HS-27A (cell line): ENCODE data around the gene FOXB1.

Source experiments
- DNase-seq: peaks from one replicate; pipeline ENCODE4 v3.0.0-alpha.2; 2012; ENCODE audit warnings: low read depth, missing footprints

The FOXB1 gene

DNA sequence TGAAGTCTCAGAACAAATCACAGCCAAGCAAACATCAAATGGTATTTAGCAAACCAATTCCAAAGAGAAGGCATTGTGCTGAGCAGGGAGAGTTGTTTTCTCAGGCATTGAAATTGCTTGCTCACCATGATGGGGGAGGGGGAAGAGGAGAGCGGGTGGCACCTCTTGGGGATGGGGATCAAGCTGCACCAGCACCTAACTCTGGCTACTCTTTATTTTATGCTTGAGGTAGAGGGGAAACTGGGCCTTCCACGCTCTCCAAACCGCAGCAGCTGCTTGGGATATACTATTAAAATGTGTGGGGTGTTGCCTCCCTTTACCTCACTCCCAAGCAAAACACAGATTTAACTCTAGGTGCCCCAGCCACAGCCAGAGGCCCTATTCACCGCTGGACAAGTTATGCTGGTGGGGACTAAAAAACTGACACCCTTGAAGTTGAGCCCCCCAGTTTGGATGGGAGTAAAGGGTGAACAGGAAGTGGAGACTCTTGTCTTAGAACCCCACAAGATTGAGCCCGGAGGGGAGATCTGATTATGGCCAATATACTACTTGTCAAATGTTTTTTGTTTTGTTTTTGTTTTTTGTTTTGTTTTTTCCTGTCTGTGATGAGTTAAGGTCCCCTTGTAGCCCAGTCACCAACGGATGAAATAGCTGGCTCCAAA, 5.0 kb upstream of the FOXB1 start:
- no peak for DNase-seq

DNA sequence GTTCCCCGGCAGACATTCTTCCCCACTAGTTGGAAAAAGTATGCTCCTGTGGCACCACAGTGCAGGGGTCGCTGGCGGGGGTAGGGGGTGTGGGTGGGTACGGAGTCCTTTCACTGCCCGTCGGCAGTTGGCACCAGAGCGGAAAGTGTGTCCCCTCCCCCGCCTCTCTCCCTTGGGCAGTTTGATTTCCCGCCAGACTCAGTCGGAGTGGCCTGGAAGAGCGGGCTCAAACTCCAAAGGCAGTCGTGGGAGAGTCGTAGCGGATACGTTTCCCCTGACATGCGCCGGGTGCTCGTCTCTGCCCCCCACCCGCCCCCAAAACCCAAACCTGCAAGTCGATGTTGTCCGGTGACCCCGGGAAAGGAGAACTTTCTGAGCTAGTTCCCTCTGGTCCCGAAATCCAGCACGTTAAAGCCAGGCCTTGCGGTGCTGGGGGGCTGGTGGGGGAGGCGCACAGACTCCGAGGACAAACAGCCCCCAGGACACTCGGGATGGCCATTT, 4.4 kb upstream of the FOXB1 start:
- no peak for DNase-seq

DNA sequence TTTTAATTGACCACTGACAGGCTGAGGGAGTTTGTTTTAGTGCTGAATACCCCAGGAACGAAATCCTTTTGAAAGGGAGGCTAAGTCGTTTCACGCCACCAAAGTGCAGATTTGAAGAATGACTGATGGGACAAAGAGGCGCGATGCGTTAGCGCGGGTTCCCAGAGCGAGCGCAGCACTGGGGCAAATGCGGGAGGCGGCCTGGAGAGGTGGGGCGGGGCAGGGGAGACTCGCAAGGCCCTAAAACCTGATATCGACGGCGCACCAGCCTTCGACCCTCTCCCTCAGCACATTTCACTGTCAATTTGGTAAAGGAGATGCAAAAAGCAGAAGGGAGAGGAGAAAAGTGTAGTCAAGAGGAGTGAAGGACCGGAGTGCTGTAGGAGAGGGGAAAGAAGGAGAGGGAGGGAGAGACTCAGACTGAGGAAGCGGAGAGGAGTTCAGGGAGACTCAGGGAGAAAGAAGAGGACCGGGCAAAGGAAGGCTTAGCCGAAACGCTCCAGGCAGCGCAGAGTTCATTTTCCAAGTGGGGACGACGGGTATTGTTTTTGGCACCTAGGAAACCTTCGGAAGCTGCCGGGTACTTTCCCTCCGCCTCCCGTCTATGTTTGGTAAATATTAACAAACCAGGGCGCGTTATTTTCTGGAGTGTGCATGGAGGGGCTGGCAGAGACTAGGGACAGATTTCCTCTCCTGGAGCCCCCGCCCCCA, 3.8 kb upstream of the FOXB1 start:
- DNase-seq: no peak

DNA sequence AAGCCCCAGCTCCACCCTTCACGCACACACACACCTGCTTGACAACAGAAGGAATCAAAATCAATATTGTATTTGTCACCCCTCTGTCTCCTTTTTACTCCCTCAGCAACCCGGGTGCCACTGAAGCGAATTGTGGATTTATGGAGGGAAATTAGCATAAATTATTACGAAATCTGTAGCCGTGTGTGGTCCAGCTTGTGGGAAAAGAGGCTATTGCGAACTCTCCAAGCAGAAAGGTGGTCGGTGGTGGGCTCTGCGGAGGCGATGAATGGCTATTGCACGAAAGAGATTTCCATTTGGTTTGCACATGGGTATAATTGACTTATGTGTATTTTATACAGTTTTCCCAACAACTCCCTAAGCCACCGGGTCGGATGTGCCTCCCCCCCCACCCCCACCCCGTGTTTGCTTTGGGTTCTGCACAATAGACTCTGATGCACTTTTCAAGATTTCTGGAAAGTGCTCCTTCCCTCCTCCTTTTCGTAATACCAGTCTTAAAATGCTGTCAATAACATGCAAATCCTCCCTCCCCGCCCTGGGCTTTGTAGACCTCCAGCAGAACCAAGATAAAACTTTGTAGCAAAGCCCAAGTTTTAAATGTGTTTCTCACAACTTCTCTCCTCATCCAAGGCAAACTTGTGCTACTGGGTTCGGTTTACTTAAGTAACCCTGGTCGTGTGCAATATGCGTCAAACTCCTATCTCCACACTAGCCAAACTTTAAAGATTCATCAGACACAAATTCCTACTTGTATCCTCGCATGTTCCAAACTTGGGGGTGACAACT, 3.1 kb upstream of the FOXB1 start:
- no peak for DNase-seq

DNA sequence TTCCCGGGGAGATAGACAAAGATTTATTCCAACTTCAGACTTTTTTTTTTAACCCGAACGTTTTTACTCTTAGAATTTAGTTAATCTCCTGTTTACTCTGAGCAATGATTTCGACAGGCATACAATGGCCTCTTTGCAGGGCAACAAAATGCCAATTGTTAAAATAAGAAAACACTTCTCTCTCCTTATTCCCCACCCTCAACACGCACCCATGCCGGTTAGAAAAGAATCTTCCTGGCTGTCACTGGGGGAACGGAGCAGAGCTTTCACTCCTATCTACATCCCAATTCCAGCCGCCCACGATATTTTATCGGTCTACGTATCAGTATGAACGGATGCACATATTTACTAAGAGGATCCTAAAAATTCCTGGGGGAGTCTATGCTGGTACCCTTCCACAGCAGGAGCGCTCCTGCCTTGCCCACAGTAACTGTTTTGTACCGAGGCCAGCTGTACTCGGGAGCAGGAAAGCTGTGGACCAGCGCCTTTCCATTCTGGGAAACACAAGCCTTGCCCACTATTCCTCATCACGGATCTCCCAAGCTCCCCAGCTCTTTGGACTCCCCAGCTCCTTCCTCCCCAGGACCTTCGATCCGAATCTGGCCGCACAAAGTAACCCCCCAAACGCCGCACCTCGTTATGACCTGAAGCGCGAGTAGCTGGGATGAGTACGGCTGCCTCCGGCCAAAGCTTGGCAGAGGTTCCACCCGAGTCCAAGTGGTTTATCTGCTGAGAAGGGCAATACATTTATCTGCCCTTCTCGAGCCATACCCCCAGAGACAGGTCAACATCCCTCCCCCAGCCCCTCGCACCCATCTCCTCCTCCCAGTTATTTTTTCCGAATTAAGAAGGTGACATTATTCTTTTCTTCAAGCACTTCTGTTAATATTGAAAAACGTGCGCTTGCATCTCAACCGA, 2.2 kb upstream of the FOXB1 start:
- DNase-seq: no peak

DNA sequence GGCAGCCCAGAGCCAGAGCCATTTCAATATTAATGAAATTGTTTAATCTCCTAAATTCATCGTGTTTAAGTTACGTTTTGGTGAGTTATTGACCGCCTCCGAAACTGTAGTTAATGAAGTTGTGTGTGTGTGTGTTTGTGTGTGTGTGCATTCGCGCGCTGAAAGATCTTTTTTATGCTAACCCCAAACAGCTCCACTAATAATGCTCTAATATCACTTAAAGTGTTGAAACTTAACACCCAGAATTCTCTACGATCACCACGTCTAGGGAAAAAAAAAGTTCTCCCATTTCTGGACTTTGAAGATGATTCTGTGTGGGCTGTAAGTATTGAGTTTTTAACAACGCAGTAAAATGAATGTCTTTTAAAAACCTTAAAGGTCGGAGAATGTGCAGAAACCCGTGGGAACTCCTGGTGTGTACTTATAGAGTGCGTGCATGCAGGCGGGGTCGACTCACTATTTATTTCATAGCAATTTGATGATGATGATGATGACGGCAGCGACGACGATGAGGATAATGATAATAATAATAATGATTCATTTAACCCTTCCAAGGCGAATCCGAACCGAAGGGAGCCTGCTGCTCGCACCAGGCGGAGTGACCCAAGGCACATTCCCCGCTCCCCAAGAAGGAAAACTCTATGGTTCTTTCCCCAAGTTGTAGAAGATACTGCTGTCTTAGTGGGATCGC, 1.4 kb upstream of the FOXB1 start:
- DNase-seq: no peak

DNA sequence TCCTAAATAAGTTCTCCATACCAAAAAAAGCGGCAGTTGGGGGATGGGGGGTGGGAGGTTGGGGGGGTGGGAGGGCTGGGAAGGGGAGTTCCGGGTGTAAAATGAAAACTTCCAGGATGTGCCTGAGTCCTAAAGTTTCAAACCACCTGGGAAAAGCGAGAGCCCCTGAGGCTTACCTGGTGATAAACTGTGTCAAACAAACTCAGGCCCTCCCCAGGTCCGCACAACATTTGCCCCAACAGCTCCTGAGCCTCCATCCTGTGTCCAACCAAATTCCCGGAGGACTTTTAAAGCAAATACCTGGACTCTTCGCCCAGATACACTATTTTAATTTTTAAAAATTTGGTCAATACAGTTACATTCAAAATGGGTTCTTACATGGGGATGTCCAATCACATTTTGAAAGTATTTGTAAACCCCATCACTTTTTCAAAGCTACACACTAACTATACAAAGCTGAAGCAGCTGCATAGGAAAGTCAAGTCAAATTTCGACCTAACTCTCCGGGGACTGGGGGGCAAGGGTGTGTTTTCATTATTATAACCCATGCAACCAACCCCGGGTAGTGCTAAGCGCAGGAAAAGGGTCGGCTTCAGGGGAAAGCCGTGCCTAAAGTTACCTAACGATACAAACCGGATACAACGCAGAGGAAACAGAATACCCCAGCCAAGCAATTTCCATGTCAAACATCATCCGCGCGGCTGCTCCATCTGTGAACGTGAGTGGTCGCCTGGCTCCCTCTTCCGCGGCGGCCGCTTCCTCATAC, 685 bp upstream of the FOXB1 start:
- DNase-seq: no peak

DNA sequence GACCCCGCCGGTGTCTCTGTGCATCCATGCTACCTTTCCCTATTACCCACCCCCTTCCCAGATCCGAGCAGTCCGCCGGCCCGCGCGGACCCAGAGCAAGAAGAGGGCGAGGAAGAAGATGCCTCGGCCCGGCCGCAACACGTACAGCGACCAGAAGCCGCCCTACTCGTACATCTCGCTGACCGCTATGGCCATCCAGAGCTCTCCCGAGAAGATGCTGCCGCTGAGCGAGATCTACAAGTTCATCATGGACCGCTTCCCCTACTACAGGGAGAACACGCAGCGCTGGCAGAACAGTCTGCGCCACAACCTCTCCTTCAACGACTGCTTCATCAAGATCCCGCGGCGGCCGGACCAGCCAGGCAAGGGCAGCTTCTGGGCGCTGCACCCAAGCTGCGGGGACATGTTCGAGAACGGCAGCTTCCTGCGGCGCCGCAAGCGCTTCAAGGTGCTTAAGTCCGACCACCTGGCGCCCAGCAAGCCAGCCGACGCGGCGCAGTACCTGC, 788 bp downstream of the FOXB1 start:
- no peak for DNase-seq

DNA sequence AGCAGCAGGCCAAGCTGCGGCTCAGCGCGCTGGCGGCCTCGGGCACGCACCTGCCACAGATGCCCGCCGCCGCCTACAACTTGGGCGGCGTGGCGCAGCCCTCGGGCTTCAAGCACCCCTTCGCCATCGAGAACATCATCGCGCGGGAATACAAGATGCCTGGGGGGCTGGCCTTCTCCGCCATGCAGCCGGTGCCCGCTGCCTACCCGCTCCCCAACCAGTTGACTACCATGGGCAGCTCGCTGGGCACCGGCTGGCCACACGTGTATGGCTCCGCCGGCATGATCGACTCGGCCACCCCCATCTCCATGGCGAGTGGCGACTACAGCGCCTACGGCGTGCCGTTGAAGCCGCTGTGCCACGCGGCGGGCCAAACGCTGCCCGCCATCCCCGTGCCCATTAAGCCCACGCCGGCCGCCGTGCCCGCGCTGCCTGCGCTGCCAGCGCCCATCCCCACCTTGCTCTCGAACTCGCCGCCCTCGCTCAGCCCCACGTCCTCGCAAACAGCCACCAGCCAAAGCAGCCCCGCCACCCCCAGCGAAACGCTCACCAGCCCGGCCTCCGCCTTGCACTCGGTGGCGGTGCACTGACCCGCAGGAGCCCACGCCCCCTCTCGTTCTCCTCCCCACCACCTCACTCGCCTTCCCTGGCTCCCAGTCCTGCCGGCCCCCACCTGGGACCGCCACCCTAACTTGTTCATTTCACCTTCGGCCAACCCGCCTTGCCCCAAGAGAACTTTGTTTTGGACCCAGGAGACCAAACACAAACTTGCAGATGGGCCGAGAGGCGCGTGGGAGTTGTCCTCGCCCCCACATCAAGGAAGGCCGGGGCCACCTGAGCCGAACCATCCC, 1.5 kb downstream of the FOXB1 start:
- no peak for DNase-seq

DNA sequence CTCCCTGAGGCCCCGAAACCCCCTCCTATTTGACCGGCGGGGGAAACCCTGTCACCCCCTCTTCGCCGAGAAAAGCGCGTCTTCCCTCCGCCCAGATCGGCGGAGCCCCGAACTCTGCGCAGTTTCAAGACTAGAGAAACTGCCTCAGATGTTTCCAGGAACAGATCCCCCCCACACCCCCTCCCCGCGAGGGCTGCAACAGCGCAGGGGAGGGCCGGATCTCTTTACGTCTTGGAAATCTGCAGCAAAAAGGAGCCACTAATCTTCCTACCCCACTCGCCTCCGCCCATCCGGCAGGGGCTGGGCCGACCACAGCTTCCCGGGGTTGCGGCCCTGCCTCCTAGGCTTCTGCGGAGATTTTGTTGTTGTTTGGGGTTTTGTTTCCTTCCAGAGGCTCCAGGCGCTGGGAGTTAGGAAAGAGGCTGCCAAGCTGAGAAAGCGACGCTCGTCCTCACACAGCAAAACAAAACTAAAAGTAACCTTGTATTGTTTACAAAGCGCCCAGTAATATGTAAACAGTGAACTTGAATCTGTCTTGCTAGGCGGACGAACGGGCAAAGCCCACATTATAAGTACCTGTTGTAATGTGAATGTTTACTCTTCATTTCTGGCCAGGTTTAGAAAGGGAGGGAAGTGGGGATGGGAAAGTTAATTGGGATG, 2.2 kb downstream of the FOXB1 start:
- DNase-seq: no peak

DNA sequence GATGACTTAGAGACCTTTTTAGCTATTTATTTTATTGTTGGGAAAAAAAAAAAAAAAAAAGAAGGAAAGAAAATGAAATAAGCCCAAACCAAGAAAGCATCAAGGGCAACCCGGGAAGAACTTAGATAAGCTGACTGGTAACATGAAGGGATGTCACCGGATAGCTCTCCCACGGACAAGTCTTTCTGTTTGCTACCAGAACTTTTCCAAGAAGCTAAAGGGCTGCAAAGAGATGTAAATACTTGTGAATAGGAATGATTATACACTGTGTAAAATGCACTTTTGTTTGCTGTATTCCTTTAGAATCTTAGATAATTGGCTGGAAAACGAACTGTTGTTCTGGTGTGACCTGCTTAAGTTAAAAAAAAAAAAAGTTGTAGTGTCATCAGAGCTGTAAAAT, 2.8 kb downstream of the FOXB1 start:
- DNase-seq: no peak

DNA sequence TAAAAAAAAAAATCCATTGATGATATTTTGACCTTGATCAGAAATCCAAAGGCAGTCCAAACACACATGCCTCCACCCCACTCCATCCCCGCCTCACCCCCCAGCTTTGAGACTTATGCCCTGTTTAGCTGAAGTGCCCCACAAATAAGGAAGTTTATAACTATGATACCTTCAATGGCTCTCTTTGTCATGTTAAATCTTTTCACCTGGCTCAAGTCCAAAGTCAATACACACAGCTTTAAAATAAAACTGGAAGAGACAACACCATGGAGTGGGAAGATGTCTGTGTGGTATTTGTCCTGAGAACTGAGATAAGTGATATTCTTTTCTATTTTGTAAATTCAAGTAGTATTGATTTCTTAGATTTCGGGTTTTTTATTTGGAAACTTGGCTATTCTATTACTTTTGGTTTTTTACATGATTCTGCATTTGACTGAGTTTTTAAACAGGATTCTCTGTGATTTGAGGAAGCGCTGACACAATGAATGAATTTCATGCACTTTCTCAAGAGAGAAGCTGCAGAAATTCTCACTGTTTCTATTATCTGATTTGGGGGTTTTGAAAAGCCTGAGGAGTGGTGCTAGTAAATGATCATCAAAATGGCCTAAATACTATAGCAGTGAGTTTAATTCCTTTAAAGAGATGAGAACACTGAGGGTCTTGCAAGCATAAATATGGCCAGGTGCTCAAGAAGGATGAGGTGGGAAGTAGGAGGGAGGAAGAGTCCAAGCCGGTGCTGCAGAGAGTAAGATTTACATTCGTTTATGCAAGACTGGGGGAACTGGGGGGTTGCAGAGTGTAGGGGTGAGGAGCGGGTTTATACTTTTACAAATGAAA, 5.2 kb downstream of the FOXB1 start:
- DNase-seq: no peak

DNA sequence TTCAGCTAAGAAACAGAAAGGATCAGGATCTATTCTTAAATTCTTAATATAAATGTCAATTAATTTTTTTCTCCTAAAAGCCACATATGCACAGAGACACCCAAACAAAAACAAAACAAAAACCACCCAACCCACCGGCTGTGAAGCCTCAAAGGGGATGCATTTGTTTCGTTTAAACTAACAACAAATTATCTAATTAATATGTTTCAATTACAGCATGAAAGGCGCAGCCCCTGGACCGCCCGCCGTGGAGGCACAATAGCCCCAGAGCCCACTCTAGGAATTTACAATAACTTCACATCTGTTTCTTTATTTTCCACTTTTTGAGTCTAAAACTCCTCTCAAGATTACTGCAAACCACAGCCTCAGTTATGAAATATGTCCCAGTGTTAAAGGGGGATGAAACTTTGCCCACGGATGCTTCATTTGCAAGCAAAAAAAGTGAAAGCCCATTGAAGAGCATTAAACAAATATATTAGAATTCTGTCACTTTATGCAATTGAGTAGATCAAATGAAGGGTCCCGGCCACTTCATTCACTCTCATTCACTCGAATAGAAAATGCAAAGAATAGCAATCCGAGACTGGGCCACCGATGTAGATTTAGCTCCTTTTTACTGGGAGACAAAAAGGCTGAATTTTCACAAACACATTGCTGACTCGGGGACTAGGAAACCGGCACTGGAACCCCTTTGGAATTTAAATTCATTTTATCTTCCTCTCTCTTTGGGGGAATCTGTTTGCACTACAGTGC, 6.0 kb downstream of the FOXB1 start:
- no peak for DNase-seq

DNA sequence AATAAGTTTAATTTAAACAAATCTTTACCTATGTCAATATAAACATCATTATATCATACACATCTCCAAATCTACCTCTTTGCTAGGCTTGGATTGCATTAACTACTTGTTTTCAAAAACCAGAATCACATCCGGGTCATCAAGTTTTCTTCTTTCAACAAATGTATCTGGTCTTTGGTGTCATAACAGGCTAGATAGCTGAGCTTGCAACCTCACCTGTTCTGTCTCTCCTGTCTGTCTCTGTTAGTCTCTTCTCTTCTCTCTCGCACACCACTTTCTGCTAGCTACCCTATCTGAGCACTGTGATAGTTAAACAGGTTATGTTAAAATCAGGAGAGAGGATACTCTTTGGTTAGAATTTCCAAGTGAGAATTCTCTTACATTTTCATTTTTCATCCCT, 6.7 kb downstream of the FOXB1 start:
- no peak for DNase-seq

DNA sequence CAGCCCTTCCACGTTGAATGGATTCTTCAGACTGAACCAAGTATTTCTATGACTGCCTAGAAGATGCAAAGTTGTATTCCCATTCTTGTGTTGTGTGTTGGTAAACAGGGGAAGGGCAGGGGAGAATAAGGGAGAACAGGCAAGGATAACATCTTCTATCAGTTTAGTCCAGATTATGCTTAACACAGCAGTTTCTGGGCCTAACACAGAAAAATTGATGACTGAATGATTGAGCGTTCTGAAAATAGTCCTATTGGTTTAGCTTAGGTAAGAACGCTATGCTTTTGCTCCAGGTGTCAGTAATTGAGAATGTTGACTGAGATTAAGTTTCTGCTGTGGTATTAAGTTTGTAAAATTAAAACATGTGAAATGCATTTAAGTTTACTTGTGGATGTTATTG, 8.6 kb downstream of the FOXB1 start:
- DNase-seq: no peak

DNA sequence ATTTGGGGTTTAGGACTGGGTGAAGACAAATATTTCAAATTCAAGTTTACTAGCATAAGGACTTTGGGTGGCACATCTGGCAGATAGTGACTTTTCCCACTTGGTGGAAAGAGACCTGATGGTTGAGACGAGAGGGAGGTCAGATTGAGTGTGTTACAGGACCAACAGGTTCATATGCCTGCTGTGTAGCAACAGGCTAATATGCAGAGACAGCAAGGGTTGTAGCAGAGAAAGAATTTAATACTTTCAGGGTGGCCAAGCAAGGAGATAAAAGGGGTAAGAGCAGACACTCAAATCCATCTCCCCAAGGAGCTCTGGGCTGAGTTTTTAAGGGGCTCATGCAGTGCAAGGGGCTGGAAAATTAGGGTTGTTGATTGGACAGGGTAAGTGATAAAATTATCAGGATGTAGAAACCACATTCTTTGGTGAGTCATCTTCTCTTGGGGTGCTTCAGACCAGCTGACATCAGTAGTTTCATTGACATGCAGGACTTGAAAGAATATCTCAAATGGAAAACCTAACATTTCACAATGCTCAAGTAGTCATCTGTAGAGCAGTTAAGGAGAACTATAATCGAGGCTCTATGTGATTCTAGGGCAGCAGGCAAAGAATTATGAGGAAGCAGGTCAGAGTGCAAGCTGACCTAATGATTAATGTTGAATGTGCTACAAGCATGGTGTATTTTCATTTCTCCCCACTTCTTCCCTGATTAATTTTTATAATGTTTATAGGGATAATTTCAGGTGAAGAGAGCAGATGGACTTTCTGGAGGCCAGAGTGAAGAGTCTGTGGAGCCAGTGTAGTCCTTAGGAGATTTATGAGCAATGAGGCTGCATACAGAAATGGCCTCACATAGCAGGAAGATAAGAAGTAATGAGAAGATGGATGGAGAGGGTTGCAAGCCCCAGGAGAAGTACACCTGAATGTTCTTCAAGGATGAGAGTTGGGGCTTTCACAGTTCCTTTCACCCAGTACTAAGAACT, 13.7 kb downstream of the FOXB1 start:
- DNase-seq: no peak
